LNCAP (cell line): ENCODE data around the gene OR10AD1.

Source experiments
- CTCF ChIP-seq: fragments of 450-650 bp; IDR thresholded peaks from 2 replicates; pipeline ENCODE4 v1.5.1; 2017; ENCODE audit warnings: mild to moderate bottlenecking

OR10AD1 gene

GRCh38 chr12:48203192-48203591 lies at the start of gene OR10AD1:
OR10AD1 (minus strand) TSS chr12:48203292; CDS start chr12:48203292, 0 bp downstream.
- TF ChIP-seq CTCF = no peak

GRCh38 chr12:48247181-48247966 lies 44.3 kb upstream of the OR10AD1 start:
- TF ChIP-seq CTCF = no peak

- no peak for TF ChIP-seq CTCF
Observed at GRCh38 chr12:48237162-48237561, 34.1 kb upstream of the OR10AD1 start.

GRCh38 chr12:48235796-48236333 lies 32.8 kb upstream of the OR10AD1 start:
- no peak for TF ChIP-seq CTCF

- no peak for TF ChIP-seq CTCF
Observed at GRCh38 chr12:48221645-48222044, 18.6 kb upstream of the OR10AD1 start.

- no peak for TF ChIP-seq CTCF
Observed at GRCh38 chr12:48220701-48221100, 17.6 kb upstream of the OR10AD1 start.

GRCh38 chr12:48219631-48220030 lies 16.5 kb upstream of the OR10AD1 start:
- TF ChIP-seq CTCF = no peak
